Measurements from ENCODE around the gene TMEM201.

- TF ChIP-seq, protein P1, sequence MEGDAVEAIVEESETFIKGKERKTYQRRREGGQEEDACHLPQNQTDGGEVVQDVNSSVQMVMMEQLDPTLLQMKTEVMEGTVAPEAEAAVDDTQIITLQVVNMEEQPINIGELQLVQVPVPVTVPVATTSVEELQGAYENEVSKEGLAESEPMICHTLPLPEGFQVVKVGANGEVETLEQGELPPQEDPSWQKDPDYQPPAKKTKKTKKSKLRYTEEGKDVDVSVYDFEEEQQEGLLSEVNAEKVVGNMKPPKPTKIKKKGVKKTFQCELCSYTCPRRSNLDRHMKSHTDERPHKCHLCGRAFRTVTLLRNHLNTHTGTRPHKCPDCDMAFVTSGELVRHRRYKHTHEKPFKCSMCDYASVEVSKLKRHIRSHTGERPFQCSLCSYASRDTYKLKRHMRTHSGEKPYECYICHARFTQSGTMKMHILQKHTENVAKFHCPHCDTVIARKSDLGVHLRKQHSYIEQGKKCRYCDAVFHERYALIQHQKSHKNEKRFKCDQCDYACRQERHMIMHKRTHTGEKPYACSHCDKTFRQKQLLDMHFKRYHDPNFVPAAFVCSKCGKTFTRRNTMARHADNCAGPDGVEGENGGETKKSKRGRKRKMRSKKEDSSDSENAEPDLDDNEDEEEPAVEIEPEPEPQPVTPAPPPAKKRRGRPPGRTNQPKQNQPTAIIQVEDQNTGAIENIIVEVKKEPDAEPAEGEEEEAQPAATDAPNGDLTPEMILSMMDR (IDR thresholded peaks at IDR 0.05; ENCODE audit: borderline replicate concordance, extremely low read depth, low read length, poor library complexity, severe bottlenecking): no peak
- TF ChIP-seq EZH2 (IDR thresholded peaks at IDR 0.05; ENCODE audit: borderline replicate concordance, low read depth, low read length, severe bottlenecking): no peak
Measured at GRCh38 chr1:9606948-9607347, 18.2 kb downstream of the TMEM201 start.

All from DND-41 (cell line).